SHP77 treated with DMSO at 0.1 percent for 48 hours (cell line): ENCODE results near the gene RPL34.
"Not testable (repeated sequence)": the region's sequence is repeated elsewhere in the genome, so short reads cannot be mapped to it uniquely, and the experiment has no call there.

ENCODE experiments used
- DNase-seq: peaks from one replicate; lab custom pipeline; 2025; lab: John Stamatoyannopoulos, UW

Gene RPL34

DNA sequence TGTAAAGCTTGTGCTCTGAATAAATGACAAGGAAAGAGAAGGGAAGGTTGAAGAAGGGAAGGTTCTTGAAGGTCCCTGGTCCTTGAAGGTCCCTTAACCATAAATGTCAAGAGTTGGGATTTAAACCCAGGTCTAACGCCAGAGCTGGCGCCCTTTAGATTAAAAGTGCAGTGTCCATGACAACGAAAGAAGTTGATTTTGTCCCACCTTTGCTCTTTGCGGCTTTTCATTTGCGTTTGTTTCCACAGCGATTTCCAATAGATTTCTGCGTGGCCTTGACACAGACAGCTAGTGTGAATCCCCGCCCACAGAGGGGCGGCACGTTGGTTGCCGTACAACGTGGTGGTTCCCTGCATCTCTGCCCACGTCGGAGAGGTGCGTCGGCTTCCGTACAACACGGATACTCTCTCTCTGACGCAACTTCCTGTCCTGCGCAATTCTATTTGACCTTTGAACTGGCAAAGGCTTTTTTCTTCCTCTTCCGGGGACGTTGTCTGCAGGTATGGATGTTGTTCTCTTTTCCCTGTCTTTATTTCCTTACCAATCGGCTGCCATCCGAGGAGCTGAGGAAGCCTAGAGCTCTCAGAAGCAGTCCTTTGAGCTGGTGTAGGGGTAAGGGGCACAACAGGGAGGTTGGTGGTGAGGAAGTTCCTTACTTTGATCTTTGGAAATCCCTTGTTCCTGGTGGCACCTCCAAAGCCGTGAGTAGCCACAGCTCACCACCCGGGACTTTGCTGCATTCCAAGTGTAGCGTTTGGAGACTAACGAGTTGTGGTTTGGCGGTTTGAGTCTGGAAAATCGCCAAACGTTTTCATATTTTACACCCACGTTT, at the start of gene RPL34:
Gene RPL34 (plus strand): TSS at position 476 of the 832 bp plus-strand sequence. CDS start 1,384 bp downstream, outside the sequence.
- DNase-seq: peak; percentile 75

GRCh38 chr4:108570993-108571569, 49.3 kb upstream of the RPL34 start:
- DNase-seq: no peak

DNA sequence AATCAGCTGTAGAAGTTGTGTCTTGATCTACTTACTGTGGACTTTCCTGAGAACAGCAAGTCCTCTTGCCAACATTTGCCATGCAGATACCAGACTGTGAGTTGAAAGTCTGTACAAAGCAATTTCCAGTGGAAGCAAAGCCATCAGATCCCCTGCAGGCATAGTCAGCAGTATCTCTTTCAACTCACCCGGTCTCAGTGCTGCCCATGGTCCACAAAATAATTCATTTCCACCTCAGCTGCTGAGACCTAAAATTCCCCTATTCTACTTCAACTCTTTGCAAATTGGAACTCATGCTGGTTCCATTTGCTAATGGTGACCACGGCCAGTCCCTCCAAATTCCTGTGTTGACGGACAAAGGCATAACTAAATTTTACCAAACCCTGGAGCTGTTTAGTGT, 46.0 kb upstream of the RPL34 start:
- no peak for DNase-seq

DNA sequence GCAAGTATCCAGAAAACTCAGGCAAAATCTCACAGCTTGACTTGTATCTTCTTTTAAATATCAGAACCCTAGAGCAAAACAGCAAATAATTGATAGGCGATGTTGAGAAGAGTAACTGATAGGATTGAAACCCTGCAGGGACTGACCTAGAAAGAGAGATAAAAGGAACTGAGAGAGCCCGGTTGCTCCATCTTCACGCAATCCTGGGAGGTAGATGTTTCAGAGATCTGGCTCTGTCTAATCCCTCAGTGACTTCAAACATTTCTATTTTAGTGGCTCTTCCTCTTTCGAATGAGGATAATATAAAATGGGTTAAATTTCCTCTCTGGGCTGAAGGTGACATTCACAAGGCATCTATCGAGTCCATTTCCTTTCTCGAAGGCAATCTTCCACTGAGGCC, 39.3 kb upstream of the RPL34 start:
- DNase-seq: no peak

GRCh38 chr4:108586778-108587177, 33.6 kb upstream of the RPL34 start:
- DNase-seq: no peak

DNA sequence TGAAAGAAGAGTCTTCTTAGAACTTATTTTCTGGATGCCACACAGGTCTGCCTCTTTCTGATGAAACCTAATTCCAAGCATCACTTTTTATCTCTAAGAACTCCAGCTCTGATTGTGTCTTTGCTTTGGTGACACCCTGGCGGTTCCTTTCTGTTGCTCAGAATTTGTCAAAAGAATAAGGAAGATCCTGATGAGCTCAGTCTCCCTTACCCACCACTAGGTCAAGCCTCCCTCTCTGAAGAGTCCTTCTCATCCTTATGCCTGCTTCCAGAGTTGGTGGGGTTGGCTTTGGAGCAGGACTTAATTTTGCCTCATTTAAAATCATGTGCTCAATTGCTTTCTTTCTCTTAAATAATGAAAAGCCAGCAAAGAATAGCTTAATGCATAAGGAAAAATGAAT, 31.5 kb upstream of the RPL34 start:
- DNase-seq: no peak

- DNase-seq: no peak
Measured at GRCh38 chr4:108589961-108590360, 30.4 kb upstream of the RPL34 start.

GRCh38 chr4:108590776-108591175, 29.6 kb upstream of the RPL34 start:
- no peak for DNase-seq

- no peak for DNase-seq
Measured at GRCh38 chr4:108592674-108592986, 27.7 kb upstream of the RPL34 start.

- DNase-seq: not testable (repeated sequence)
Measured at GRCh38 chr4:108594296-108594695, 26.1 kb upstream of the RPL34 start.

DNA sequence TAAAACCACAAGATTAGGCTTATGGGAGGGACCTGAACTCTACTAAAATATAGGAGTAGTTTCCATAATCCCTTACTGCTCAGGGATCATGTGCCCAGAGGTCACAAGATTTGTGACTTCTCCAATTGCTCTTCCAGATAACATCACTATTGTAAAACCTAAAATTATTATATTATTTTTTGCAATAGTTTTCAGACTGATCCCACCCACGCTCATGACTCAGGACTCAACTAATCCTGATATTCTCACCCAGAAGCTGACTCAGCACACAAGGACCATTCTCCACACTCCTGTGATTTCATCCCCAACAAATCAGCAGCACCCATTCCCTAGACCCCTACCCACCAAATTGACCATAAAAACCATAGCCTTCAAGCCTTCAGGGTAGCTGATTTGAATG, 24.0 kb upstream of the RPL34 start:
- no peak for DNase-seq

DNA sequence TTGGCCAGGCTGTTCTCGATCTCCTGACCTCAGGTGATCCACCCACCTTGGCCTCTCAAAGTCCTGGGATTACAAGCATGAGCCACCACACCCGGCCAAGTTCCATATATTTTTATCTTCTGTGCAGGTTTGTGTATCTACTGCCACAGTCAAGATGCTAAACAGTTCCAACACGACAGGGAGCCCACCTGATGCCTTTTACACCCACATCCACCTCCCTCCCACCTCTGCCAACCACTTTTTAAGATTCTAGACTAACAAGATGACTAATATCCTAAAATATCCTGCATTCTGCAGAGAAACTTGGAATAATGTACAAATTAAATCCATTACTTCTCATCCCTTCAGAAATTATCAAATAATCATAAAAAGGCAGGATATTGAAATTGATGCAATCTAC, 19.3 kb upstream of the RPL34 start:
- no peak for DNase-seq

DNA sequence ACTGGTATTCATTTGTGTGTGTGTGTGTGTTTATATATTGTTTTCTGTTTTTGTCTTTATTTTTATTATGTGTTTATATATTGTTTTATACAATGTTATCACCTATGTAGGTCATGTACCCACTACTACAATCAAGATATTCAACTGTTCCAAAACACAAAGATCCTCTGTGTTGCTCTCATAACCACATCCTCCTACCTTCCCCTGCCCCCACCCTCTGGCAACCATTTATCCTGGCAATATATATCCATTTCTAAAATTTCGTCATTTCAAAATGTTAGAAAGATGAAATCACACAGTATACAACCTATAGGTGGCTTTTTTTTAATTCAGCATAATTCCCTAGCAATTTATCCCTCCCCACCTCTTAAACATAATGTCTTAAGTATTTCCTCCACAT, 18.8 kb upstream of the RPL34 start:
- no peak for DNase-seq

- no peak for DNase-seq
Measured at GRCh38 chr4:108602163-108602562, 18.2 kb upstream of the RPL34 start.

DNA sequence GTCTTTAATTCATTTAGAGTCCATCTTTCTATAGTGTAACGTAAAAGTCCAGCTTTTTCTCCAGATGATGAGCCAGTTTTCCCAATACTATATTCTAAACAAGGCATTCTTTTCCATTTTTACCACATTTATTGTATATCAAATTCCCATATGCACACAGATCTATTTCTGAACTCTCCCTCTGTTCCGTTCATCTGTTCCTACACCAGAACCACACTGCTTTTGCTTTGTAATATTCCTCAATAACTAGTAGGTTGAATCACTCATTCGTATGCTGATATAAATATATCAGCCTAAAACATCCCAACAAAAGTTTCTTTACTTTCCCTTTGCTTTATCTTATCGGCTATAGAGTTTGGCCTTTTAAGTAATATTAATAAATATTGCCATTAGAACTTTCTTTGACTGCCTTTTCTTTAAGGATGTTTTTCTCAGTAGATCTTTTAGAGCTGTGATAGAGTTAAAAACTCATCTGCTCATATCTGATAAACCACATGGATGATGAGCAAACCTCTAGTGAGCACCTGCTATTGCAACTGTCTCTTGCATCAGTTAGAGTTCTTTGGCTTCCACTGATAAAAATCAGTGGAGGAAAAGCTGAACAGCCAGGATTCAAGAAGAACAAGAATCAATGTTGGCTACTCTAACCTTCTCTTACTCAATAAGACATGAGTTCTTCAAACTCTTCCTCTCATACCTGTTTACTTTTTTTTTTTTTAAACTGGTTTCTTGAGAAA, 13.1 kb upstream of the RPL34 start:
- DNase-seq: no peak

GRCh38 chr4:108611365-108611764, 9.0 kb upstream of the RPL34 start:
- DNase-seq: no peak

DNA sequence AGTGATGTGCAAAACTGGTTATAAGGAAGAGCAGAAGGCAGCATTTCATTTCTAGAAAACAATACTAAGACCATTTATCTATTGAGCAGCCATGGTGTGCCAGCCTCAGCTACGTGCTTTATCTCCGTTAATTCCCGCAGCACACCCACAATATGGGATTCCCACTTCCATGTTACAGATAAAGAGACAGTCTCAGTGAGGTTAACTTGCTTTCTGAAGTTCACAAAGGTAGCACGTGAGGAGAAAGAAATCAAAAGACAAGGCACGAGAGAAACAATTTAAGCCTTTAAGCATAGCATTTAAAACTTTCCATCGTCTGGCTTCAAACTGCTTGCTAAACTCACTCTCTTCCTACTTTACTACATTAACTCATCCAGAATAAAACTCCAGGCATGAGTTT, 8.0 kb upstream of the RPL34 start:
- no peak for DNase-seq

DNA sequence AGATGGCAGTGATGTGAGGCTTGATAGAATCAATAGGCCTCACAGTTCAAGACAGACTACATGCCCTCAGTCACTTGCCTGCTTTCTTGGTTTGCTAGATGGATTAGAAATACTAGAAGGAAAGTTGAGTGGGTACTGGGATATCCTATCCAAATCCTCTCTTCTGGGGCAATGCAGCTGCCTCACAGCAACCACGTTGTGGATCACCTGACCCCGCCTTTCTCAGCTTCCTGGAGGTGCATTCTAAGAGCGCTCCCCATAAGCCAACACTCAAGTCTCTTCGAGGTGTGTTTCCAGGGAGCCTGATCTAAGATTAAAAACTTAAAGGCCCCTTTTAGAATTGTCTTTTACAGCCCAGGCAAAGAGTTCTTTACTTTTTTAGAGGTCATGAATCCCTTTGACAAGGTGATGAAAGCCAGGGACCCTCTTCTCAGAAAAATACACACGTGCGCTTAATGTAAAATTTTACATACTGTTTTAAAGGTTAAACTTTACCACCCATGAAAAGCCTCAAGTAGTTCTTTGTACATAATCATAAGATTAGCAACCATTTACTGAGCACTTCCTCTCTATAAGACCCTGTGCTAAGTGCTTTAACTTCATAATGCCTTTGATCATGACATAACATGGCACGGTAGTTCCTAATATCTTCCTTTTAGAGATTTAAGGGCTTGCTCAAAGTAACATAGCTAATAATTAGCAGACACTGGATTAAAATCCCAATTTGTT, 840 bp upstream of the RPL34 start:
- DNase-seq: no peak

- DNase-seq: no peak
Measured at GRCh38 chr4:108620933-108621905, 843 bp downstream of the RPL34 start.

DNA sequence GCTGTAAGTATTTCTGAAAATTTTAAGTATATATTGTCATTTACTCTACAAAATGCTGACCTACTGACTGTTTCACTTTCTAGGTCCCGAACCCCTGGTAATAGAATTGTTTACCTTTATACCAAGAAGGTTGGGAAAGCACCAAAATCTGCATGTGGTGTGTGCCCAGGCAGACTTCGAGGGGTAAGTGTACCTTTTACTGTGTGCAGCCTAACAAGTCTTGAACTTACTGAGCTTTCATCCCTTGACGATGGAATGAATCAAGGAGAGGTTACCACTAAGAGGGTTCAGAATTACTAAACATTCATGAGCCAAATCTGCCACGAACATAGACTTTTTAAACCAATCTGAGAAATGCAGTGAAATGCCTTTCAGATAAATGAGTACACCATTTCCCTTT, 1.6 kb downstream of the RPL34 start:
- DNase-seq: no peak

GRCh38 chr4:108622828-108623227, 2.5 kb downstream of the RPL34 start:
- DNase-seq: no peak
